CMK (cell line): ENCODE measurements around the gene PLEKHG2.

Experiments used
- DNase-seq: peaks from one replicate; pipeline ENCODE4 v3.0.0-alpha.2; 2010; ENCODE audit warnings: low read depth

PLEKHG2 gene

GRCh38 chr19:39405958-39406655, 6.4 kb upstream of the PLEKHG2 start:
- no peak for DNase-seq

GRCh38 chr19:39406656-39407409, 5.6 kb upstream of the PLEKHG2 start, which contains the start of gene ZFP36:
TSS of gene ZFP36 (plus strand) at chr19:39406847. CDS start at chr19:39406905, 58 bp downstream.
- peak; percentile 56 for DNase-seq

GRCh38 chr19:39407410-39407659, 5.1 kb upstream of the PLEKHG2 start:
- DNase-seq, result no peak

GRCh38 chr19:39407660-39408391, 4.6 kb upstream of the PLEKHG2 start:
- DNase-seq, result no peak

GRCh38 chr19:39408392-39409207, 3.9 kb upstream of the PLEKHG2 start:
- no peak for DNase-seq

GRCh38 chr19:39409208-39410016, 3.1 kb upstream of the PLEKHG2 start:
- DNase-seq, result peak; percentile 49

- peak; percentile 60 for DNase-seq
These were observed 2.2 kb upstream of the PLEKHG2 start for GRCh38 chr19:39410017-39410830.

GRCh38 chr19:39410831-39411080, 1.7 kb upstream of the PLEKHG2 start:
- DNase-seq, result no peak

- no peak for DNase-seq
These were observed 1.2 kb upstream of the PLEKHG2 start for GRCh38 chr19:39411081-39411831.

GRCh38 chr19:39411832-39412099, 703 bp upstream of the PLEKHG2 start:
- no peak for DNase-seq

GRCh38 chr19:39412867-39413271, 400 bp downstream of the PLEKHG2 start:
- DNase-seq, result no peak

GRCh38 chr19:39413272-39413910, 922 bp downstream of the PLEKHG2 start:
- no peak for DNase-seq

- DNase-seq, result no peak
These were observed 1.6 kb downstream of the PLEKHG2 start for GRCh38 chr19:39413911-39414608.

GRCh38 chr19:39415111-39416046, 2.9 kb downstream of the PLEKHG2 start:
- no peak for DNase-seq

GRCh38 chr19:39416152-39417120, 4.0 kb downstream of the PLEKHG2 start:
- no peak for DNase-seq

- DNase-seq, result no peak
These were observed 5.2 kb downstream of the PLEKHG2 start for GRCh38 chr19:39417463-39418181.
